Measurements from ENCODE around the gene RFTN1.

DNA sequence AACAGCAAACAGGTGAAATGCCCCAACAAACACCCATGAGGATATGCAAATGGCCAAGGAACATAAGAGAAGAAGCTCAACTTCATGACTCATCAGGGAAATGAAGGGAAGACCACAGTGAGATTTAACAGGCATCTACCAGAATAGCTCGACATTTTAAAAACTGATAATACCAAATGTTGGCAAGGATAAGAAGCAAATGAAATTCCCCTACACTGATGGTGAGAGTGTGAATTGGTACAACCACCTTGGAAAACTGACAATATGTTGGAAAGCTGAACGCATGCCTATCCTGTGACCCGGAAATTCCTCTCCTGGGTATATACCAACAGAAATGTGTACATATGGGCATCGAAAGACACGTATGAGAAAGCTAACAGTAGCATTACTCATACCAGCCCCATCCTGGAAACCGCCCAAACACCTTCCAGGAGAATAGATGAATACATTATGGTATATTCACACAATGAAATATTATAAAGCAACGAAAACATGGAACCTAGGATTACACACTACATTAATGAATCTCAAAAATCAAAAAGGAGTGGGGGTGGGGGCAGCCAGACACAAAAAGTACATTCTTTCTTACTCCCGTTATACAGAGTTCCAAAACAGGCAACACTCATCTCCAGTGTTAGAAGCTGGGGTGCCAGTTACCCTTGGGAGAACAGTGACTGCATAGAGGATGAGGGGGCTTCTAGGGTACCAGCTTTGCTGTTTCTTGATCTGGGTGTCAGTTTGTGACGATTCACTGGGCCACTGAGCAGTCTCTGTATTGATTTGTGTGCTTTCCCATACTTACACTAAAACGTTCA, 16.9 kb downstream of the RFTN1 start:
- TF ChIP-seq, protein P1, sequence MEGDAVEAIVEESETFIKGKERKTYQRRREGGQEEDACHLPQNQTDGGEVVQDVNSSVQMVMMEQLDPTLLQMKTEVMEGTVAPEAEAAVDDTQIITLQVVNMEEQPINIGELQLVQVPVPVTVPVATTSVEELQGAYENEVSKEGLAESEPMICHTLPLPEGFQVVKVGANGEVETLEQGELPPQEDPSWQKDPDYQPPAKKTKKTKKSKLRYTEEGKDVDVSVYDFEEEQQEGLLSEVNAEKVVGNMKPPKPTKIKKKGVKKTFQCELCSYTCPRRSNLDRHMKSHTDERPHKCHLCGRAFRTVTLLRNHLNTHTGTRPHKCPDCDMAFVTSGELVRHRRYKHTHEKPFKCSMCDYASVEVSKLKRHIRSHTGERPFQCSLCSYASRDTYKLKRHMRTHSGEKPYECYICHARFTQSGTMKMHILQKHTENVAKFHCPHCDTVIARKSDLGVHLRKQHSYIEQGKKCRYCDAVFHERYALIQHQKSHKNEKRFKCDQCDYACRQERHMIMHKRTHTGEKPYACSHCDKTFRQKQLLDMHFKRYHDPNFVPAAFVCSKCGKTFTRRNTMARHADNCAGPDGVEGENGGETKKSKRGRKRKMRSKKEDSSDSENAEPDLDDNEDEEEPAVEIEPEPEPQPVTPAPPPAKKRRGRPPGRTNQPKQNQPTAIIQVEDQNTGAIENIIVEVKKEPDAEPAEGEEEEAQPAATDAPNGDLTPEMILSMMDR (conservative IDR thresholded peaks at IDR 0.05; ENCODE audit: low read length), result no peak
- no peak for TF ChIP-seq EZH2phosphoT487 (IDR thresholded peaks at IDR 0.05; ENCODE audit: borderline replicate concordance)

Measured in Loucy (cell line).